ENCODE measurements around the gene EVA1A.

EVA1A gene

DNA sequence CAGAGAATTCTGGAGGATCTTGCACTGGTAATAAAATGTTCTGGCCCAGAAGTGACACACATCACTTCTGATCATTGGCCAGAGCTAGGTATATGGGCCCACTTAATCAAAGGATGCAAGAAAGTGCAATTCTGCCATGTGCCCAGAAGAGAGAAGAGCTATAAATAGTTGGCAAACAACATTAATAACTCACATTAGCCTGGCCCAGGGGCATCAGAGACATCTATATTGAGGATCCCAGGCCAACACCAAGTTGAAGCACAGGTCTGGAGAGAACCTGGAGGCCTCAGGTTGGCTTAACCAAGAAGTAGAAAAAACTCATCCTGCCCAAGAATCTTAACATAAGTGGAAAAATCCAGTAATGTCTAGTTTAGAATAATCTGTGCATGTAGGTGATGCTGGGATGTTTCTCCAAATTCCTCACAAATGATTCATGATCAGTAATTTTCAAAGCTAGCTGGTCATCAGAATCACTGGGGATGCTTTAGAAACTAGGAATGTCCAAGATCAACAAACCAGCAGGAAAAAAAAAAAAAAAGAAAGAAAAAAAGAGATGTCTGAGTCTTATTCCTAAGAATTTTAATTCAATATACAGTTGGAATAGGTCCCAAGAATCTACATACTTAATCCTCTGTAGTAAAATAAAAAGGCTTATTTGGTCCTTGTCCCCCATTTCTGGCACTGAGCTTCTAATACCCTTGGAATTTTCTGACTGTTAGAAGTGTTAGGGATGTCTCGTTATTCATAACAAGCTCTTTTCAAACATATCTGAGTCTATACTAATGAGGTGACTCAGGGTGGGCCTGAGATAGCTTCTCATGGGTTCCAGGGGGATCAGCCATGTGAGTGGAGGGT, 35.0 kb upstream of the EVA1A start:
- DNase-seq (ENCODE audit: low read depth, low spot score) = no peak

DNA sequence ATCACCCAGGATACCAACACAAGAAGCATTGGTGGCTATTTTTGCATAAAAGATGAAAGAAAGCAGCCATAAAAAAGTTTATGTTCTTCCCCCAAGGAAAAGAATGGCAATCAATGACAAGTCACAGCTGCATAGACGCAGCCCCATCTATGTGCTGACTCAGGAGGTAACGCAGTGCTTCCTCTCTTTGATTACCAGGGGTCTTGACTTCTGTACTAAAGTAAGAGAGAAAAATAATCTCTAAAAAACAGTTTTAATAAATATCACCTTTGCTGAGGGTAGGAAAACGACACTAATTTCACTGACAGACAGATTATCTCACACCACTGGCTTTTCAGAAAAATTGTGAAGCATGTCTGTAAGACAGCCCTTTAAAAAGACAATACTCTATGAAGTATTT, 33.9 kb upstream of the EVA1A start:
- TF ChIP-seq POLR2AphosphoS5 (IDR thresholded peaks at IDR 0.05; ENCODE audit: borderline replicate concordance, low read depth, low read length) = no peak
- no peak for TF ChIP-seq EZH2 (IDR thresholded peaks at IDR 0.05)
- TF ChIP-seq FOXP2 (optimal IDR thresholded peaks at IDR 0.05; ENCODE audit: control extremely low read depth, extremely low read length, insufficient read depth) = no peak
- Histone ChIP-seq H3K27ac (no peak overlapping the region), H3K9me3 (ENCODE audit: low read depth, low read length) (no peaks in the 10 kb centered on the region), H3K36me3 (ENCODE audit: insufficient read depth, low read length) (no peaks in the 10 kb centered on the region), H3K9ac (ENCODE audit: insufficient read length) (no peak overlapping the region), H3K4me3 (no peak overlapping the region)
- DNase-seq (ENCODE audit: low read depth, low spot score) = no peak

More for the DNA sequence above, 35.0 kb upstream of the EVA1A start:
- no peak overlapping the region for H3K27ac ChIP-seq
- H3K36me3 ChIP-seq (ENCODE audit: insufficient read depth, low read length) = no peaks in the 10 kb centered on the region
- H3K4me3 ChIP-seq = no peak overlapping the region
- no peaks in the 10 kb centered on the region for H3K9me3 ChIP-seq (ENCODE audit: low read depth, low read length)
- TF ChIP-seq POLR2AphosphoS5 (IDR thresholded peaks at IDR 0.05; ENCODE audit: borderline replicate concordance, low read depth, low read length) = no peak
- no peak for TF ChIP-seq FOXP2 (optimal IDR thresholded peaks at IDR 0.05; ENCODE audit: control extremely low read depth, extremely low read length, insufficient read depth)
- TF ChIP-seq EZH2 (IDR thresholded peaks at IDR 0.05) = no peak
- no peak overlapping the region for H3K9ac ChIP-seq (ENCODE audit: insufficient read length)

DNA sequence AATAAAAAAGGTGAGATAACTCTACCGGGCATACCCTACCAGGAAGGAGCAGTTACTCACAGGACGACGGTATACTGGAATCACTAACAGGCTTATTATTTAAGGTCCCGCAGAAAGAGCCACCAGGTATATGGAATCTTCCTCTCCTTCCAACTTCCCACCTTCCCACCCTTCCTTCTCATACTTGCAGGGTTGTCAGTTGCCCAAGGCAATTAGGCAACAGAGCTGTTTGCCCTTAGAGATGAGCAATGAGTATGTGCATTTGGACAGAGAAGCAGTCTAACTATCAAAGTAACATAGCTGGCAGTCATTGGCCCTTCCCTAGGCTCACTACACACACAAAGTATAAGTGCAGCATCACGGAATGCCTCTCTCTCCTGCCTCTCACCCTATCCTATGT, 32.1 kb upstream of the EVA1A start:
- TF ChIP-seq POLR2AphosphoS5 (IDR thresholded peaks at IDR 0.05; ENCODE audit: borderline replicate concordance, low read depth, low read length) (no peak), EZH2 (IDR thresholded peaks at IDR 0.05) (no peak), FOXP2 (optimal IDR thresholded peaks at IDR 0.05; ENCODE audit: control extremely low read depth, extremely low read length, insufficient read depth) (no peak)
- no peaks in the 10 kb centered on the region for H3K9me3 ChIP-seq (ENCODE audit: low read depth, low read length)
- DNase-seq (ENCODE audit: low read depth, low spot score) = no peak
- no peaks in the 10 kb centered on the region for H3K36me3 ChIP-seq (ENCODE audit: insufficient read depth, low read length)
- no peak overlapping the region for H3K27ac ChIP-seq
- no peak overlapping the region for H3K9ac ChIP-seq (ENCODE audit: insufficient read length)
- H3K4me3 ChIP-seq = no peak overlapping the region

DNA sequence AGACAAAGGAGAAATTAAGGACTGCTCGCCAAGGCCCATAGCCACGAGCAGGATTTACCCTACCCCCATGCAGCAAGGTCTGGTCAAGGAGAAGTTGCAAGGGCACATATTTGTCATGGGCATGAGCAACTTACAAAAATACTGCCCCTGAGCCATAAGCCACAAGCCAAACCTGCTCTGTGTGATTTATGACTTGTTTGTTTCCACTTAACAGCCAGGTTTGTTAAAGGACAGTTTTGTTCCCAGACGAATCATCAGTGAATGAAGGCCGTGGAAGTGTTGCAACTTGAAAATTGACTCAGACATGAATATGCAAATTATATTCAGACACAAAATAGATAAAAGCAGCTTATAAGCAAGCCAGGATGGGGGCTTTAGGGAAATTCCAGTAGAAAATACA, 31.3 kb upstream of the EVA1A start:
- TF ChIP-seq POLR2AphosphoS5 (IDR thresholded peaks at IDR 0.05; ENCODE audit: borderline replicate concordance, low read depth, low read length) (no peak), FOXP2 (optimal IDR thresholded peaks at IDR 0.05; ENCODE audit: control extremely low read depth, extremely low read length, insufficient read depth) (no peak), EZH2 (IDR thresholded peaks at IDR 0.05) (no peak)
- H3K27ac ChIP-seq = no peak overlapping the region
- no peak for DNase-seq (ENCODE audit: low read depth, low spot score)
- no peak overlapping the region for H3K9ac ChIP-seq (ENCODE audit: insufficient read length)
- no peaks in the 10 kb centered on the region for H3K36me3 ChIP-seq (ENCODE audit: insufficient read depth, low read length)
- no peaks in the 10 kb centered on the region for H3K9me3 ChIP-seq (ENCODE audit: low read depth, low read length)
- H3K4me3 ChIP-seq = no peak overlapping the region

DNA sequence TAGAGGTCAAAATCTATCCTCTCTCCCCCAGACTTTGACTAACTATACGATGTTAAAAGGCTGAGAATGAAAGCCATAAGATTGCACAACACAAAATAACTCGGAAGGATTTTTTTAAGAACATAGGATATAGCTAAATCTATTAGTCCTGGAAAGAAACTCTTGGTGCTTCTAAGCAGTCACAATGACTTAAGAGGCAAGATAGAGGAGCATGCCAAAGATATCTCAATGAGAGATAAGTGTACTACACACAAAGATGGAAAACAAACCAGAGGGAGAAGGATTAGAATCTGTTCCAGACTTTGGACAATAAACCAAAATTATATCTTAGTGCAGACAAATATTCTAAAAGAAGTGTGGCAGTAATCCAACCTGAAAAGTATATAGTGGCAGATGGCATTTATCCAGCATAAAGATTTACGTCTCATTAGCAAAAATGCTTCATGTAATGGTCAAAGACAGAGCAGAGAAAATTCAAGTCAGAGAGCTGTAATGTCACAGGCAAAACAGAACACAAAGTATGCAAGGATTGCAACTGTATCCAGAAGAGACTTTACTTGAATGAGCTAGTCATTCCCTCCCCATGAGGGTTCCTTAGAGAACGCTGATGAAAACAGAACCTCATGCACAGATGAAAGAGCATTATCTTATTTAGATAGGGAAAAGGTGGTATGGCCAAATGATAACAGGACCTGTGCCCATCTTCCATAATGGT, 28.8 kb upstream of the EVA1A start:
- H3K4me3 ChIP-seq = no peak overlapping the region
- no peak for TF ChIP-seq FOXP2 (optimal IDR thresholded peaks at IDR 0.05; ENCODE audit: control extremely low read depth, extremely low read length, insufficient read depth)
- no peaks in the 10 kb centered on the region for H3K36me3 ChIP-seq (ENCODE audit: insufficient read depth, low read length)
- H3K27ac ChIP-seq = no peak overlapping the region
- no peaks in the 10 kb centered on the region for H3K9me3 ChIP-seq (ENCODE audit: low read depth, low read length)
- H3K9ac ChIP-seq (ENCODE audit: insufficient read length) = no peak overlapping the region
- no peak for DNase-seq (ENCODE audit: low read depth, low spot score)

DNA sequence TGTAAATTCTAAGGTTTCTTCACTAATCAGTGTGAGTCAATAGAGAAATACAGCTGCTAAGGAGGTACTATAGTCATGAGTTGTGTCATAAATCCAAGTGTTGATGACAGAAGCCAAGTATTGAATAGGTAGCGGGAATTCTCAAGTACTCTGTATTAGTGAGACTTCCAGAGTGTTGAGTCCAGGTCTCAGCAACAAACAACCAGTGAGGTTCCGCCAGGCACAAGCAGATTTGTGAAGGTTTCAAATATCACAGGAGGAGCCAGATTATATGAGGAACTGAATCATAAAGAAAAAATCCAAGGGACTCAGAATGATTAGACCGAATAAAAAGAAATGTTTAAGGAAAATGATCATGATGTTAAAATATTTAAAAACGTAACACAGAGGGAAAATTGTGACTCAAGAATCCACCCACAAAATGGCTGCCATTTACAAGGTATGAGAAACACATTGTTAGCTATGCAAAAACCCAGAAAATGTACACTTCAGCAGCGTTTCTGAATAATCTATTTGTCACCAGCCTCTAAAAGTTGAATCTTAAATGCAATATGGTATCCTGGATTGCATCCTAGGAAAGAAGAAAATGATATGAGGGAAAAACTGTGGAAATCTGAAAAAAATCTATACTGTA, 27.3 kb upstream of the EVA1A start:
- no peak overlapping the region for H3K9ac ChIP-seq (ENCODE audit: insufficient read length)
- H3K27ac ChIP-seq = no peak overlapping the region
- H3K4me3 ChIP-seq = no peak overlapping the region
- no peaks in the 10 kb centered on the region for H3K9me3 ChIP-seq (ENCODE audit: low read depth, low read length)
- DNase-seq (ENCODE audit: low read depth, low spot score) = no peak
- no peak for TF ChIP-seq EZH2 (IDR thresholded peaks at IDR 0.05)
- no peak for TF ChIP-seq FOXP2 (optimal IDR thresholded peaks at IDR 0.05; ENCODE audit: control extremely low read depth, extremely low read length, insufficient read depth)
- TF ChIP-seq POLR2AphosphoS5 (IDR thresholded peaks at IDR 0.05; ENCODE audit: borderline replicate concordance, low read depth, low read length) = no peak
- no peaks in the 10 kb centered on the region for H3K36me3 ChIP-seq (ENCODE audit: insufficient read depth, low read length)

DNA sequence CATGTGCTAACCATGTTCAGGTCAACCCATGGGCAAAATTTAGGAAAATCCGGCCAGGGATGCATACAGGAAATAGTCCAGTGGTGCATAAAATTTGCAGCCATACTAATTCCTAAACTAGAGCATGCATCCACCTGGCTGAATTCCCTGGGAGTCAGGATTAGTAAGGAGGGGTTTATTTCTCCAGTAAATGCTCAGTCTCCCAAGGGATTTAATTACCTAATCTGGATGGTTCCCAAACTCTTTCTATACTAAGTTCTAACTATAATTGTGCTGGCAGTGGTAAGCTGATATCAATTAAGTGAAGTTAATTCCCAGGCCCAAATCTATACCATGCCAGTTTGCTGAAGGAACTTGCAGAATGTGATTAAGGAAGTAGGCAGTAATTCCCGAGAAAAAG, 26.2 kb upstream of the EVA1A start:
- Histone ChIP-seq H3K36me3 (ENCODE audit: insufficient read depth, low read length) (no peaks in the 10 kb centered on the region), H3K4me3 (no peak overlapping the region), H3K9ac (ENCODE audit: insufficient read length) (no peak overlapping the region), H3K9me3 (ENCODE audit: low read depth, low read length) (no peaks in the 10 kb centered on the region), H3K27ac (no peak overlapping the region)
- TF ChIP-seq POLR2AphosphoS5 (IDR thresholded peaks at IDR 0.05; ENCODE audit: borderline replicate concordance, low read depth, low read length) (no peak), FOXP2 (optimal IDR thresholded peaks at IDR 0.05; ENCODE audit: control extremely low read depth, extremely low read length, insufficient read depth) (no peak), EZH2 (IDR thresholded peaks at IDR 0.05) (no peak)
- no peak for DNase-seq (ENCODE audit: low read depth, low spot score)

DNA sequence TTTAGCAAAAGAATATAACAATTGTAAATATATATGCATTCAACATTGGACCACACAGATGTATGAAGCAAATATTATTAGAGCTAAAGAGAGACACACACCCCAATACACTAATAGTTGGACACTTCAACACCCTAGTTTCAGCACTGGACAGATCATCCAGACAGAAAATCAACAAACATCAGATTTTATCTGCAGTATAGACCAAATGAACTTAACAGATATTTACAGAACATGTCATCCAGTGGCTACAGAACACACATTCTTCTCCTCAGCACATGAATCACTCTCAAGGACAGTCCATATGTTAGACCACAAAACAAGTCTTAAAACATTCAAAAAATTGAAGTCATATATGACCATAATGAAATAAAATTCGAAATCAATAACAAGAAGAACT, 22.1 kb upstream of the EVA1A start:
- no peak for DNase-seq (ENCODE audit: low read depth, low spot score)
- Histone ChIP-seq H3K4me3 (no peak overlapping the region), H3K9me3 (ENCODE audit: low read depth, low read length) (no peaks in the 10 kb centered on the region), H3K9ac (ENCODE audit: insufficient read length) (no peak overlapping the region), H3K36me3 (ENCODE audit: insufficient read depth, low read length) (no peaks in the 10 kb centered on the region), H3K27ac (no peak overlapping the region)
- TF ChIP-seq POLR2AphosphoS5 (IDR thresholded peaks at IDR 0.05; ENCODE audit: borderline replicate concordance, low read depth, low read length) (no peak), EZH2 (IDR thresholded peaks at IDR 0.05) (no peak), FOXP2 (optimal IDR thresholded peaks at IDR 0.05; ENCODE audit: control extremely low read depth, extremely low read length, insufficient read depth) (no peak)

All from SK-N-MC (cell line).